Superior temporal gyrus (tissue), 1 donor: ENCODE results near the gene SURF2.

Experiments
- DNase-seq: peaks from one replicate; pipeline ENCODE4 v3.0.0-alpha.2; 2016; ENCODE audit errors: extremely low spot score

Gene SURF2

GRCh38 chr9:133400292-133400691 lies 43.9 kb downstream of the SURF2 start:
- no peak for DNase-seq

DNA sequence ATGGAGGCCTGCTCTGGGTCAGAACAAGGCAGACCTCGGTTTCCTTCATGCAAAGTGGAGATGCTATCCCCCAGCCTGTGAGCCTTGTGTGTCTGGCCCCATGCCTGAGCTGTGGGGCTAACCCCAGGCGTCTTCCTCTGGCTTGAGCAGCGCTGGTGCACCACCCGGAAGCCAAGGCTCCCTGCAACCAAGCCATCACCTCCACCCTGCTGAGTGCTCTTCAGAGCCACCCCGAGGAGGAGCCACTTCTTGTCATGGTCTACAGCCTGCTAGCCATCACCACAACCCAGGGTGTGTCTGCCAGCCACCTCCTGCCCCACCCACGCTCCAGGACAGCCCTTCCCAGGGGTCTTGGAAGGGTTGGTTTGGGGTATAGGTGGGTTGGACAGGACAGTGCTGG lies 45.2 kb downstream of the SURF2 start:
- DNase-seq: no peak

GRCh38 chr9:133402689-133403088 lies 46.3 kb downstream of the SURF2 start:
- no peak for DNase-seq

- no peak for DNase-seq
Measured at GRCh38 chr9:133403766-133404453, 47.6 kb downstream of the SURF2 start.

- no peak for DNase-seq
Measured at GRCh38 chr9:133404454-133405002, 48.2 kb downstream of the SURF2 start.

DNA sequence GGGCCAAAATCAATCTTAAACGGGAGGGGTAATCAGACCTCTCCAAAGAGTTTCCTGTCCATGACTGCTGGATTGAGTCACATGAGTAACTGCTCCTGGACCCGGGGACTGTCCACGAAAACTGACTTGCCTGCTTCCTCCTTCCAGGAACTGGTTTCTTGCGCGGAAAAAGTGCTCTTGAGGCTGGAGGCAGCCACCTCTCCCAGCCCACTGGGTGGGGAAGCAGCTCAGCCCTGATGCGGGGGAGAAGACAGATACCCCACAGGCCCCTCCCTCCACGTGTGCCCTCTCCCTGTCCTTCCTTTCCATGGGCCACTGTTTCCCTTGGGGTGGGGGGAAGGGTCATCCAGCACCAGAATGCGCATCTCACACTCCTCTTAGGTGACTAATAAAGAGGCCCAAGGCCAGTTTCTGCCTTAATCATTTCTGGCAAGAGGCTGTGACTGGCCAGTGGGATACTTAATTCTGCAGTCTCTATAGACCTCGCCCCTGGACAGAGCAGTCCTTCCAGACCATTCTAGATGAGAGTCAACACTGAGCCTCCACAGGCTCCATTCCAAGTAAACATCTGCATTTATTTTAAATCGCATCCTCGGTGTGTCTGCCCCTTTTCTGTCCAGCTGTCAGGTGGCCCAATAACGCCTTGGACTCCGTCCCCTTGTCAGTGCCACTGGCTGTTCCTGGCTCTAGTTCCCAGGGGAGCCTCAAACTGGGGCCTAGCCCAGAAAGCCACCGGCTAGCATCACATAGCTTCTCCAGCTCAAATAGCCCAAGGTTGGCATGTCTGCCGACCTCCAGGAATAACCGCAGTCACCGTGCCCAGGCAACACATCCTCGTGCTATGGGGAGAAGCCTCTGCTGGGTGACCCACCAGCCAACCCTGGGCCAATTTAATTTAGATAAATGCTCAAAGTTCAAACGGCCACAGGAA lies 49.4 kb downstream of the SURF2 start:
- DNase-seq: no peak

DNA sequence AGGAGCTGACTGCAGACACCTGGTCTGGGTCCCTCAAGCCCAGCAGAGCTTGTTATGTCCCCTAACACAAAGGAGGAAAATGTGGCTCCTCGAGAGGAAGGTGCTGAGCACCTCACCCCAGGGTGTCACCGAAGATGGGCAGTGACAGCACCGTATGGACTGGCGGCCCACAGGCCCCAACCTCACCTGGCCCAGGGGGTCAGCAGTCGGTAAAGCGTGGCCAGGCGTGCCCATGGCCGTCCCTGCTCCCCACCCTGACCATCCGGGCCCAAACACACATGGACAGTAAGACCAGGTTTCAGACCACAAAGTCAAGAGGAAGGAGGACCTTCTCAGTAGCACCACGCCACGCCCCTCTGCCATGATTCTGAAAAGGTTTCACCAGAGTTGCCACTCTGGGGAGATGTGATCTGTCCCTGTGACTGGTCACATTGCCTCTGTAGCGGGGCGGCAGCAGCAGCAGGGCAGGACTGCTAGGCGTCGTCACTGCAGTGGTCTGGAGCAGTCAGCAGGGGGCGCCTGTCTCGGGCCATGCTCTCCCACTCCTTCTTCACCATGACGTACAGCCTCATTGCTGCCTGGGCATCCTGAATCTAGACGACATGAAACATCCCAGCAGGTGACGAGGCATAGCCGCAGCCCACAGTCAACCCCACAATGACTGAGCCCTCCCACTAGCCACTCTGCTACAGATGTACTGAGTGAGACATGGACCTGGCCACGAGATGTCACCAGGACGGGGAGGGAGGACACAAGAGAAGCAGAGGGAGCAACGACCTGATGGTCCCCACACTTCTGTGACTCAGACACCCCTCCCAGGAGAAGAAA lies 50.3 kb downstream of the SURF2 start:
- DNase-seq: peak; percentile 84

- DNase-seq: no peak
Measured at GRCh38 chr9:133408042-133408441, 51.7 kb downstream of the SURF2 start.
